Calu3 (cell line): ENCODE measurements around the gene DCDC2C. TPM values are rescaled to one million over a fixed set of nuclear protein-coding genes. Genes with fewer than 3 reads are reported as not detected.

Experiments used
- BruUV-seq: library from RNA; stranded (reverse); fragments of 400-500 nt; replicated peaks from 2 replicates; lab custom pipeline; 2021; lab: Mats Ljungman, UMichigan
- CTCF ChIA-PET: fragments of 300-600 bp; sonication (Branson Sonifier 250); formaldehyde crosslinking; loops from one replicate; lab custom pipeline; 2022; ENCODE audit warnings: antibody characterized with exemption; lab: Charles Lee
- DNase-seq: peaks from one replicate; pipeline ENCODE4 v3.0.0; 2022
- H3K27ac Mint-ChIP-seq: one replicate; pipeline ENCODE4 v1.8.0; 2022; ENCODE audit warnings: mixed read lengths; ENCODE audit not compliant: unreplicated experiment
- H3K27me3 Mint-ChIP-seq: one replicate; pipeline ENCODE4 v1.8.0; 2022; ENCODE audit warnings: mixed read lengths; ENCODE audit not compliant: unreplicated experiment
- H3K36me3 Mint-ChIP-seq: one replicate; pipeline ENCODE4 v1.8.0; 2022; ENCODE audit warnings: mild to moderate bottlenecking, moderate library complexity, mixed read lengths; ENCODE audit not compliant: insufficient read depth, unreplicated experiment
- H3K4me1 Mint-ChIP-seq: one replicate; pipeline ENCODE4 v1.8.0; 2022; ENCODE audit warnings: mild to moderate bottlenecking, low read depth, mixed read lengths; ENCODE audit not compliant: unreplicated experiment
- H3K4me3 Mint-ChIP-seq: one replicate; pipeline ENCODE4 v1.8.0; 2022; ENCODE audit warnings: mild to moderate bottlenecking, low read depth, moderate library complexity, mixed read lengths; ENCODE audit not compliant: unreplicated experiment
- H3K9me3 Mint-ChIP-seq: one replicate; pipeline ENCODE4 v1.8.0; 2022; ENCODE audit warnings: low read depth, mixed read lengths; ENCODE audit not compliant: unreplicated experiment
- intact Hi-C: fragments of 100-400 bp; cut with micrococcal nuclease; formaldehyde crosslinking; loops from one replicate; pipeline ENCODE4 v1.10.0; 2022; ENCODE audit not compliant: unreplicated experiment
- total RNA-seq: library from RNA; stranded (reverse); gene quantifications from 2 replicates; pipeline ENCODE4 v1.2.3, GENCODE V29; 2022
- TF ChIP-seq, protein P1 (sequence below): fragments of 200-600 bp; IDR thresholded peaks from one replicate; pipeline ENCODE4 v1.8.0; 2022; ENCODE audit warnings: antibody characterized with exemption; ENCODE audit not compliant: unreplicated experiment

Gene DCDC2C
- total RNA-seq, 1 experiment from 2014 or later: not detected

DNA sequence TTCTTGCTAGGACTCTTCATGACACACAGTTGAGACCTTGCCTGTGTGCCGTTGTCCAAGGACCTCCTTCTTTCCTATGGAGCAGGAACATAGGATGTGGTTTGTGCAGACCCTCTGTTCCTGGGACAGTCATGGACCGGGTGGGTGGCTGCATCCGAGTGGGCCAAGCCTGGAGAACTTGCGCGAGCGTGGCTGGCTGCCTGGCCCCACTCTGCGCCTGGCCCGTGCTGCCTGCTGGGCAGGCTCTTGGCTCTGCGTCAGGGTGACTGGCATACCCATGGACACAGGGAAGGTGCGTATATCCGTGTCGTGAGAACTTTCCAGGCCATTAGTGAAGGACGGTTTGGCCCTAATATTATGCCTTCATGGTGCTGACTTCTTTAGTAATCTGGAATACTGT lies 68.2 kb downstream of the DCDC2C start:
- Mint-ChIP-seq H3K36me3 (no peaks in the 10 kb centered on the region), H3K27me3 (peaks cover 29% of the 10 kb centered on the region), H3K27ac (no peak overlapping the region), H3K4me1 (no peaks in the 10 kb centered on the region), H3K4me3 (no peak overlapping the region), H3K9me3 (peaks cover 6% of the 10 kb centered on the region)
- TF ChIP-seq, protein P1, sequence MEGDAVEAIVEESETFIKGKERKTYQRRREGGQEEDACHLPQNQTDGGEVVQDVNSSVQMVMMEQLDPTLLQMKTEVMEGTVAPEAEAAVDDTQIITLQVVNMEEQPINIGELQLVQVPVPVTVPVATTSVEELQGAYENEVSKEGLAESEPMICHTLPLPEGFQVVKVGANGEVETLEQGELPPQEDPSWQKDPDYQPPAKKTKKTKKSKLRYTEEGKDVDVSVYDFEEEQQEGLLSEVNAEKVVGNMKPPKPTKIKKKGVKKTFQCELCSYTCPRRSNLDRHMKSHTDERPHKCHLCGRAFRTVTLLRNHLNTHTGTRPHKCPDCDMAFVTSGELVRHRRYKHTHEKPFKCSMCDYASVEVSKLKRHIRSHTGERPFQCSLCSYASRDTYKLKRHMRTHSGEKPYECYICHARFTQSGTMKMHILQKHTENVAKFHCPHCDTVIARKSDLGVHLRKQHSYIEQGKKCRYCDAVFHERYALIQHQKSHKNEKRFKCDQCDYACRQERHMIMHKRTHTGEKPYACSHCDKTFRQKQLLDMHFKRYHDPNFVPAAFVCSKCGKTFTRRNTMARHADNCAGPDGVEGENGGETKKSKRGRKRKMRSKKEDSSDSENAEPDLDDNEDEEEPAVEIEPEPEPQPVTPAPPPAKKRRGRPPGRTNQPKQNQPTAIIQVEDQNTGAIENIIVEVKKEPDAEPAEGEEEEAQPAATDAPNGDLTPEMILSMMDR: no peak
- intact Hi-C loops: no loop called here
- no peak for DNase-seq
- BruUV-seq: no TSS peak
- CTCF ChIA-PET: no interaction called here

DNA sequence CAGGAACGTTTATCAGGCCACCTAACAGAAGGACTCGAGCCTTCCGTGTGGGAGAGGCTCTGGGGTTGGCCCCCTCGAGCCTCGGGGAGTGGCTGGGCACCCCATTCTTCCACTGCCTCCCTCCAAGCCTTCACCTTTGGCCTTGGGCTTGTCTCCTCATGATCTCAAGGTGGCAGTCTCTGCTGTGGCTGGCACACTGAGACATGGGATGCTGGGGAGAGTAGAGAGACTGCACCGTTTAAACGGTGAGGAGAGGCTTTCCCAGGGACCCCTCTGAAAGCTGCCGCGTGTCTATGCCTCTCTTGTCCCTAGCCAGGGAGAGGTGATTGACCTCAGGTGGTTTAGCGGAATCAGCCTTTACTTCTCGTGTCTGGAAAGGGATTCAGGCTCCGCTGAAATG lies 71.0 kb downstream of the DCDC2C start:
- Mint-ChIP-seq H3K27ac (no peak overlapping the region), H3K4me1 (no peaks in the 10 kb centered on the region), H3K9me3 (peaks cover 13% of the 10 kb centered on the region), H3K27me3 (peaks cover 49% of the 10 kb centered on the region), H3K36me3 (no peaks in the 10 kb centered on the region), H3K4me3 (no peak overlapping the region)
- intact Hi-C loops: no loop called here
- BruUV-seq: no TSS peak
- TF ChIP-seq, protein P1: no peak
- CTCF ChIA-PET: no interaction called here
- no peak for DNase-seq

DNA sequence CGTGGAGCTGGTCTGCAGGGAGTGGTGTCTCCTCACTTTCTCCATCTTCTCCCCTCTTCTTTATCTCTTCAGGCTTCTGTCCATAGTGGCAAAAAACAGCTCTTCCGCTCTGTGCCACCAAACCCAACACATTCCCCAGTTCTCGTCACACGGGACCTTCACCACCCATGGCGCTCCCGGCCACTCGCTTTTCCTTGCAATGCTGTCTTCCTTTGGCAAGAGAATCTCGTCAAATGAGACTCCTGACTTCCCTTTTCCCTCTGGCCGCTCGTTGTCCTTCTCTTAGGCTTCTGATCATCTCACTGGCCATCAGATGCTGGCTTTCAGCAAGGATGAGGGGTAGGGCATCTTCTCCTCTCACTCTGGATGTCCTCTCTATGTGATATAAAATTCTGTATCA lies 72.9 kb downstream of the DCDC2C start:
- no peak for DNase-seq
- H3K27ac Mint-ChIP-seq: no peak overlapping the region
- TF ChIP-seq, protein P1: no peak
- H3K4me3 Mint-ChIP-seq: no peak overlapping the region
- peaks cover 36% of the 10 kb centered on the region for H3K27me3 Mint-ChIP-seq
- no peaks in the 10 kb centered on the region for H3K4me1 Mint-ChIP-seq
- no TSS peak for BruUV-seq
- intact Hi-C loops: no loop called here
- H3K36me3 Mint-ChIP-seq: no peaks in the 10 kb centered on the region
- peaks cover 11% of the 10 kb centered on the region for H3K9me3 Mint-ChIP-seq
- CTCF ChIA-PET: interaction anchor here (1.3 kb wide), 1 partner anchor 48 kb away, joined by 3 read pairs; no protein-coding TSS in a partner anchor

DNA sequence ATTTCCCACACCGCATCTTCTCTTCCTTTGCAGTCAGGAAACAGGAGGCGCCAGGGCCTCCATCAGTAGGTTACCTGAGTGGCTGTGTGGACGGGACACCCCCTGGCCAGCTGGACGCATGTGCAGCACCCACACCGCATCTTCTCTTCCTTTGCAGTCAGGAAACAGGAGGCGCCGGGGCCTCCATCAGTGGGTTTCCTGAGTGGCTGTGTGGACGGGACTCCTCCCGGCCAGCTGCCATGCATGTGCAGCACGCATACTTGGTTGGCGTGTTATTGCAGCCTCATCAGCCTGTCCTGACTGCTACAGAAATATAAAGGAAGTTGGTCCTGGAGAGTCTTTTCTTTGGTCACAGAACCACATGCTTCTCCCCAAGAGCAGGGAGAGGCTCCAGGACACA lies 74.6 kb downstream of the DCDC2C start:
- TF ChIP-seq, protein P1: no peak
- H3K4me3 Mint-ChIP-seq: no peak overlapping the region
- no TSS peak for BruUV-seq
- H3K27ac Mint-ChIP-seq: no peak overlapping the region
- DNase-seq: no peak
- no peaks in the 10 kb centered on the region for H3K4me1 Mint-ChIP-seq
- H3K27me3 Mint-ChIP-seq: peaks cover 36% of the 10 kb centered on the region
- intact Hi-C loops: no loop called here
- H3K9me3 Mint-ChIP-seq: peaks cover 11% of the 10 kb centered on the region
- CTCF ChIA-PET: no interaction called here
- H3K36me3 Mint-ChIP-seq: no peaks in the 10 kb centered on the region
